SJSA1 (cell line): ENCODE data around the gene RASSF7. TPM values are rescaled to one million over a fixed set of nuclear protein-coding genes. Genes with fewer than 3 reads are reported as not detected.
"Not testable (repeated sequence)": the region's sequence is repeated elsewhere in the genome, so short reads cannot be mapped to it uniquely, and the experiment has no call there.

Experiments used
- DNase-seq, 2 experiments: peaks; one replicate each; pipeline ENCODE4 v3.0.0-alpha.2; 2015 to 2020; ENCODE audit warnings: low spot score in 2 of 2, low read depth in 1 of 2
- H3K27ac ChIP-seq: fragments of 250-450 bp; sonication (Bioruptor Pico); 2 replicates; pipeline ENCODE4 v1.5.1; 2020; ENCODE audit warnings: mild to moderate bottlenecking, moderate library complexity
- H3K27me3 ChIP-seq: fragments of 250-450 bp; sonication (Bioruptor Pico); replicated peaks from 2 replicates; pipeline ENCODE4 v1.5.1; 2020; ENCODE audit warnings: mild to moderate bottlenecking, moderate library complexity
- H3K36me3 ChIP-seq: fragments of 250-450 bp; sonication (Bioruptor Pico); 2 replicates; pipeline ENCODE4 v1.5.1; 2020; ENCODE audit warnings: mild to moderate bottlenecking
- H3K4me1 ChIP-seq: fragments of 250-450 bp; sonication (Bioruptor Pico); replicated peaks from 2 replicates; pipeline ENCODE4 v1.6.1; 2021; ENCODE audit warnings: mild to moderate bottlenecking
- H3K4me3 ChIP-seq: fragments of 250-450 bp; sonication (Bioruptor Pico); 2 replicates; pipeline ENCODE4 v1.5.1; 2020; ENCODE audit warnings: mild to moderate bottlenecking
- H3K9me3 ChIP-seq: fragments of 250-450 bp; sonication (Bioruptor Pico); replicated peaks from 2 replicates; pipeline ENCODE4 v1.5.1; 2020; ENCODE audit warnings: mild to moderate bottlenecking
- total RNA-seq: library from RNA; depleted of rRNA; stranded (reverse); fragments of >200 nt; shearing (Covaris generic); gene quantifications from 2 replicates; pipeline ENCODE4 v1.2.3, GENCODE V29; 2014; rRNA removed

The RASSF7 gene
- total RNA-seq: 13.8 and 16.4 TPM in 2 replicates

GRCh38 chr11:560305-561147, at the start of gene RASSF7, which contains the start of gene LMNTD2:
Gene RASSF7 (plus strand): TSS chr11:560970. CDS start chr11:561769, 799 bp downstream.
Gene LMNTD2 (minus strand): TSS chr11:560738. CDS start chr11:560716, 22 bp downstream.
- H3K4me3 ChIP-seq: peak within 1 kb of the TSS; percentile 81
- H3K27ac ChIP-seq: no peak within 1 kb of the TSS
- no peaks in the 10 kb centered on the region for H3K9me3 ChIP-seq
- H3K27me3 ChIP-seq: no peaks in the 10 kb centered on the region
- no peaks in the 10 kb centered on the region for H3K36me3 ChIP-seq
- H3K4me1 ChIP-seq: peaks cover 16% of the 10 kb centered on the region
- peak; percentile 36 to 75 for DNase-seq

GRCh38 chr11:512761-513595, 47.8 kb upstream of the RASSF7 start:
- no peaks in the 10 kb centered on the region for H3K27me3 ChIP-seq
- H3K9me3 ChIP-seq: no peaks in the 10 kb centered on the region
- no peak overlapping the region for H3K4me3 ChIP-seq
- no peak overlapping the region for H3K27ac ChIP-seq
- no peak for DNase-seq
- H3K36me3 ChIP-seq: peaks cover 6% of the 10 kb centered on the region; the same call in 1 of the 2 replicates
- H3K4me1 ChIP-seq: no peaks in the 10 kb centered on the region; the same call in 1 of the 2 replicates

GRCh38 chr11:514606-515005, 46.2 kb upstream of the RASSF7 start:
- no peak for DNase-seq
- Histone ChIP-seq H3K9me3 (no peaks in the 10 kb centered on the region), H3K27ac (no peak overlapping the region), H3K27me3 (no peaks in the 10 kb centered on the region), H3K4me1 (no peaks in the 10 kb centered on the region), H3K36me3 (no peaks in the 10 kb centered on the region), H3K4me3 (no peak overlapping the region)

GRCh38 chr11:515131-515530, 45.6 kb upstream of the RASSF7 start:
- H3K27me3 ChIP-seq: no peaks in the 10 kb centered on the region
- H3K27ac ChIP-seq: no peak overlapping the region
- no peaks in the 10 kb centered on the region for H3K9me3 ChIP-seq
- no peaks in the 10 kb centered on the region for H3K4me1 ChIP-seq
- no peaks in the 10 kb centered on the region for H3K36me3 ChIP-seq
- H3K4me3 ChIP-seq: no peak overlapping the region
- DNase-seq: no peak

GRCh38 chr11:516400-516799, 44.4 kb upstream of the RASSF7 start:
- no peak for DNase-seq

GRCh38 chr11:516918-517685, 43.7 kb upstream of the RASSF7 start:
- not testable (repeated sequence) for H3K4me3 ChIP-seq, H3K27ac ChIP-seq, H3K4me1 ChIP-seq, H3K27me3 ChIP-seq, DNase-seq, H3K9me3 ChIP-seq, H3K36me3 ChIP-seq

More at GRCh38 chr11:516400-516799, 44.4 kb upstream of the RASSF7 start:
- Histone ChIP-seq H3K27ac (no peak overlapping the region), H3K27me3 (no peaks in the 10 kb centered on the region), H3K4me1 (no peaks in the 10 kb centered on the region), H3K36me3 (no peaks in the 10 kb centered on the region), H3K4me3 (no peak overlapping the region), H3K9me3 (no peaks in the 10 kb centered on the region)

- peak; percentile 89 to 95 for DNase-seq
- H3K36me3 ChIP-seq: no peaks in the 10 kb centered on the region
- no peak overlapping the region for H3K4me3 ChIP-seq
- H3K27ac ChIP-seq: no peak overlapping the region; the same call in 1 of the 2 replicates
- no peaks in the 10 kb centered on the region for H3K27me3 ChIP-seq
- H3K4me1 ChIP-seq: no peaks in the 10 kb centered on the region
- no peaks in the 10 kb centered on the region for H3K9me3 ChIP-seq
Measured at GRCh38 chr11:518463-519202, 42.1 kb upstream of the RASSF7 start.

GRCh38 chr11:520428-521176, 40.2 kb upstream of the RASSF7 start:
- Histone ChIP-seq H3K27me3 (no peaks in the 10 kb centered on the region), H3K9me3 (no peaks in the 10 kb centered on the region), H3K4me3 (no peak overlapping the region), H3K36me3 (no peaks in the 10 kb centered on the region), H3K27ac (no peak overlapping the region), H3K4me1 (no peaks in the 10 kb centered on the region)
- no peak for DNase-seq

GRCh38 chr11:521177-521688, 39.5 kb upstream of the RASSF7 start:
- DNase-seq: no peak
- Histone ChIP-seq H3K27ac (no peak overlapping the region), H3K27me3 (no peaks in the 10 kb centered on the region), H3K4me3 (no peak overlapping the region), H3K4me1 (no peaks in the 10 kb centered on the region), H3K9me3 (no peaks in the 10 kb centered on the region), H3K36me3 (no peaks in the 10 kb centered on the region)

- Histone ChIP-seq H3K4me3 (no peak overlapping the region), H3K27ac (no peak overlapping the region)
Measured at GRCh38 chr11:526192-526591, 34.6 kb upstream of the RASSF7 start.

GRCh38 chr11:528166-528814, 32.5 kb upstream of the RASSF7 start:
- H3K27me3 ChIP-seq: no peaks in the 10 kb centered on the region
- peaks cover 11% of the 10 kb centered on the region for H3K36me3 ChIP-seq
- H3K4me3 ChIP-seq: no peak overlapping the region
- no peaks in the 10 kb centered on the region for H3K4me1 ChIP-seq
- no peak for DNase-seq
- no peaks in the 10 kb centered on the region for H3K9me3 ChIP-seq
- H3K27ac ChIP-seq: no peak overlapping the region

More at GRCh38 chr11:526192-526591, 34.6 kb upstream of the RASSF7 start:
- Histone ChIP-seq H3K27me3 (no peaks in the 10 kb centered on the region), H3K36me3 (no peaks in the 10 kb centered on the region), H3K4me1 (no peaks in the 10 kb centered on the region), H3K9me3 (no peaks in the 10 kb centered on the region)
- no peak for DNase-seq
